K562 (cell line): Measurements from ENCODE around the gene GDF15. TPM values are rescaled to one million over a fixed set of nuclear protein-coding genes. Genes with fewer than 3 reads are reported as not detected.

ENCODE experiments used
- BACH1 ChIP-seq: fragments of 200-800 bp; sonication (Bioruptor generic); IDR thresholded peaks from 2 replicates; pipeline ENCODE4 v1.6.1; 2016; ENCODE audit warnings: missing genetic modification characterization, missing compliant biosample characterization
- BRCA1 ChIP-seq, 2 experiments: fragments of 450-650 bp in 1 of 2; sonication (generic) in 1 of 2; formaldehyde crosslinking in 1 of 2; IDR thresholded peaks; 2 replicates each; pipeline versions ENCODE4 v1.5.0 to v1.6.1; 2017 to 2020; ENCODE audit warnings: mild to moderate bottlenecking in 1 of 2, missing genetic modification reagents in 1 of 2
- C11orf30 ChIP-seq: fragments of 450-650 bp; IDR thresholded peaks from 2 replicates; pipeline ENCODE4 v1.6.1; 2016; ENCODE audit warnings: low read depth, mild to moderate bottlenecking
- CHCHD3 ChIP-seq: fragments of 250-450 bp; sonication (Bioruptor Pico); IDR thresholded peaks from 2 replicates; pipeline ENCODE4 v2.1.2; 2022; ENCODE audit warnings: mild to moderate bottlenecking
- E2F8 ChIP-seq: fragments of 450-650 bp; IDR thresholded peaks from 2 replicates; pipeline ENCODE4 v1.7.1; 2018; ENCODE audit warnings: mild to moderate bottlenecking, low read depth; ENCODE audit not compliant: partially characterized antibody
- GATAD2B ChIP-seq: fragments of 450-650 bp; IDR thresholded peaks from 2 replicates; pipeline ENCODE4 v1.6.1; 2017; ENCODE audit warnings: mild to moderate bottlenecking, borderline replicate concordance
- HOMEZ ChIP-seq: fragments of 250-450 bp; sonication (Bioruptor Pico); IDR thresholded peaks from 2 replicates; pipeline ENCODE4 v1.4.0; 2020; ENCODE audit warnings: mild to moderate bottlenecking, moderate library complexity
- MCM3 ChIP-seq: fragments of 450-650 bp; IDR thresholded peaks from 2 replicates; pipeline ENCODE4 v1.6.1; 2016
- NFIX ChIP-seq: fragments of 250-450 bp; sonication (Bioruptor Pico); IDR thresholded peaks from 2 replicates; pipeline ENCODE4 v1.4.0; 2020; ENCODE audit warnings: low read depth, mild to moderate bottlenecking, moderate library complexity
- NR2C1 ChIP-seq, 2 experiments: fragments of 450-650 bp; IDR thresholded peaks; 2 replicates each; pipeline ENCODE4 v1.6.1; 2017; ENCODE audit warnings: mild to moderate bottlenecking in 2 of 2, antibody characterized with exemption in 1 of 2, inconsistent platforms in 1 of 2, missing compliant biosample characterization in 1 of 2, missing genetic modification characterization in 1 of 2
- PTTG1 ChIP-seq: fragments of 450-650 bp; IDR thresholded peaks from 2 replicates; pipeline ENCODE4 v1.6.1; 2016; ENCODE audit warnings: low read depth, mild to moderate bottlenecking, missing genetic modification characterization, missing compliant biosample characterization
- RB1 ChIP-seq: fragments of 450-650 bp; IDR thresholded peaks from 2 replicates; pipeline ENCODE4 v1.6.1; 2017; ENCODE audit warnings: low read depth, mild to moderate bottlenecking
- RFX1 ChIP-seq: fragments of 450-650 bp; IDR thresholded peaks from 2 replicates; pipeline ENCODE4 v1.6.1; 2016; ENCODE audit warnings: mild to moderate bottlenecking, moderate library complexity
- TOE1 ChIP-seq, 2 experiments: fragments of 450-650 bp in 1 of 2; sonication (generic) in 1 of 2; formaldehyde crosslinking in 1 of 2; IDR thresholded peaks; 2 replicates each; pipeline versions ENCODE4 v1.7.1 to v1.8.0; 2016 to 2022; ENCODE audit warnings: borderline replicate concordance in 2 of 2, mild to moderate bottlenecking in 2 of 2, antibody characterized with exemption in 1 of 2, inconsistent platforms in 1 of 2, low read depth in 1 of 2, missing genetic modification reagents in 1 of 2, moderate library complexity in 1 of 2
- U2AF1 ChIP-seq: fragments of 200-400 bp; formaldehyde crosslinking; optimal IDR thresholded peaks from 2 replicates; pipeline ENCODE3; 2017; ENCODE audit warnings: mild to moderate bottlenecking, low read depth, low read length, moderate library complexity
- U2AF2 ChIP-seq: fragments of 200-400 bp; formaldehyde crosslinking; optimal IDR thresholded peaks from 2 replicates; pipeline ENCODE3; 2017; ENCODE audit warnings: low read depth, mild to moderate bottlenecking, low read length
- ZNF124 ChIP-seq: sonication (generic); formaldehyde crosslinking; IDR thresholded peaks from 2 replicates; pipeline ENCODE4 v1.8.1; 2022; ENCODE audit warnings: missing genetic modification reagents
- ZNF311 ChIP-seq: fragments of 250-450 bp; sonication (Bioruptor Pico); IDR thresholded peaks from 2 replicates; pipeline ENCODE4 v1.4.0; 2020; ENCODE audit warnings: mild to moderate bottlenecking, moderate library complexity
- ZNF449 ChIP-seq: fragments of 250-450 bp; sonication (Bioruptor Pico); IDR thresholded peaks from 2 replicates; pipeline ENCODE4 v1.8.0; 2022; ENCODE audit warnings: moderate library complexity, mild to moderate bottlenecking, inconsistent platforms
- ZNF785 ChIP-seq: fragments of 250-450 bp; sonication (Bioruptor Pico); IDR thresholded peaks from 2 replicates; pipeline ENCODE4 v1.4.0; 2020; ENCODE audit warnings: mild to moderate bottlenecking
- polyA plus RNA-seq, 8 experiments: library from polyadenylated mRNA; depleted of rRNA in 4 of 8; stranded (reverse) in 5 of 8; unstranded in 3 of 8; fragments of >200 nt; fragmentation: Nextera tagmentation in 2 of 8; fragmentation: Illumina TruSeq in 1 of 8; extraction: Ambion mirVana in 2 of 8; extraction: Trizol in 1 of 8; gene quantifications; 2 replicates each; pipeline versions ENCODE4 v1.2.1 to v1.2.3, GENCODE V29; 2011 to 2014; ENCODE audit warnings: inconsistent platforms in 1 of 8, missing spikeins in 1 of 8
- total RNA-seq, 7 experiments: library from RNA; depleted of rRNA in 6 of 7; stranded (reverse); fragments of >200 nt in 6 of 7; fragmentation: Illumina TruSeq in 2 of 7; extraction: Trizol in 2 of 7; gene quantifications; 2 replicates each; pipeline versions ENCODE4 v1.2.1 to v1.2.3, GENCODE V29; 2011 to 2021; ENCODE audit warnings: low replicate concordance in 1 of 7
- TF ChIP-seq, protein P1 (sequence below): sonication (generic); formaldehyde crosslinking; IDR thresholded peaks from 2 replicates; pipeline ENCODE4 v1.8.0; 2022; ENCODE audit warnings: mild to moderate bottlenecking, missing genetic modification reagents, borderline replicate concordance

The GDF15 gene
- total and polyA plus RNA-seq, 9 of the 15 experiments (the other 6 are each of a cell fraction or from before 2014, with no cell fraction given), result 2.3 to 82.4 (median 12.5) TPM

- TF ChIP-seq U2AF1 (no peak), RFX1 (no peak), ZNF785 (no peak), RB1 (no peak), NFIX (no peak), GATAD2B (no peak), U2AF2 (no peak), HOMEZ (CRISPR knock-in tag) (no peak), BRCA1 (IDR thresholded peaks at IDR 0.05) (no peak), BRCA1 (CRISPR knock-in tag; IDR thresholded peaks at IDR 0.05) (no peak), E2F8 (no peak), CHCHD3 (CRISPR knock-in tag) (no peak), MCM3 (no peak), TOE1 (IDR thresholded peaks at IDR 0.05; ENCODE audit: borderline replicate concordance) (no peak), TOE1 (CRISPR knock-in tag; IDR thresholded peaks at IDR 0.05; ENCODE audit: borderline replicate concordance, low read depth) (no peak), NR2C1 (IDR thresholded peaks at IDR 0.05) (no peak), NR2C1 (tag; IDR thresholded peaks at IDR 0.05) (peak; percentile 48), PTTG1 (tag) (peak; percentile 61), BACH1 (tag) (0 out of 2 replicates have a peak, but pooled peaks have one; percentile 10), C11orf30 (no peak), ZNF449 (CRISPR knock-in tag) (peak; percentile 62), ZNF124 (CRISPR knock-in tag) (no peak), ZNF311 (CRISPR knock-in tag) (peak; percentile 53; the same call in 1 of the 2 replicates)
- TF ChIP-seq, protein P1, sequence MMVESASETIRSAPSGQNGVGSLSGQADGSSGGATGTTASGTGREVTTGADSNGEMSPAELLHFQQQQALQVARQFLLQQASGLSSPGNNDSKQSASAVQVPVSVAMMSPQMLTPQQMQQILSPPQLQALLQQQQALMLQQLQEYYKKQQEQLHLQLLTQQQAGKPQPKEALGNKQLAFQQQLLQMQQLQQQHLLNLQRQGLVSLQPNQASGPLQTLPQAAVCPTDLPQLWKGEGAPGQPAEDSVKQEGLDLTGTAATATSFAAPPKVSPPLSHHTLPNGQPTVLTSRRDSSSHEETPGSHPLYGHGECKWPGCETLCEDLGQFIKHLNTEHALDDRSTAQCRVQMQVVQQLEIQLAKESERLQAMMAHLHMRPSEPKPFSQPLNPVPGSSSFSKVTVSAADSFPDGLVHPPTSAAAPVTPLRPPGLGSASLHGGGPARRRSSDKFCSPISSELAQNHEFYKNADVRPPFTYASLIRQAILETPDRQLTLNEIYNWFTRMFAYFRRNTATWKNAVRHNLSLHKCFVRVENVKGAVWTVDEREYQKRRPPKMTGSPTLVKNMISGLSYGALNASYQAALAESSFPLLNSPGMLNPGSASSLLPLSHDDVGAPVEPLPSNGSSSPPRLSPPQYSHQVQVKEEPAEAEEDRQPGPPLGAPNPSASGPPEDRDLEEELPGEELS (CRISPR knock-in tag), result no peak
Measured at GRCh38 chr19:18366021-18366435, 19.9 kb upstream of the GDF15 start (continued).
